ENCODE results near the gene ALDH2.

DNA sequence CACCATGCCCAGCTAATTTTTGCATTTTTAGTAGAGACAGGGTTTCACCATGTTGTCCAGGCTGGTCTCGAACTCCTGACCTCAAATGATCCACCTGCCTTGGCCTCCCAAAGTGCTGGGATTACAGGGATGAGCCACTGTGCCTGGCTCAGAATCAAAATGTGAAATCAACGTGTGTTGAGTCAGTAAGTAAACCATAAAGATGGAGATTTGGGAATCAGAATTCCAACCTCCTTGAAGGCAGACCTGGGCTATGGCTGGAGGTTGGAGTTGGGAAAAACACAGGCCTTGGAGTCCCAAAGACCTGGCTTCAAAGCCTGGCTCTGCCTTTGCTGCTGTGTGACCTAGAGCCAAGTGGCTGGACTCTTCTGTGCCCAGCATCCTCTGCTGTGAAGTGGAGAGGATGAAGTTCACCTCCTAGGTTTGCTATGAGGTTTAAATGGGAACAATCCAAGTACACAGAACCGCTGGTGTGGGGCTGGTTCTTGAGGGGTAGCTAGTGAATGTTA is 10.2 kb downstream of the ALDH2 start:
- TF ChIP-seq, protein P1, sequence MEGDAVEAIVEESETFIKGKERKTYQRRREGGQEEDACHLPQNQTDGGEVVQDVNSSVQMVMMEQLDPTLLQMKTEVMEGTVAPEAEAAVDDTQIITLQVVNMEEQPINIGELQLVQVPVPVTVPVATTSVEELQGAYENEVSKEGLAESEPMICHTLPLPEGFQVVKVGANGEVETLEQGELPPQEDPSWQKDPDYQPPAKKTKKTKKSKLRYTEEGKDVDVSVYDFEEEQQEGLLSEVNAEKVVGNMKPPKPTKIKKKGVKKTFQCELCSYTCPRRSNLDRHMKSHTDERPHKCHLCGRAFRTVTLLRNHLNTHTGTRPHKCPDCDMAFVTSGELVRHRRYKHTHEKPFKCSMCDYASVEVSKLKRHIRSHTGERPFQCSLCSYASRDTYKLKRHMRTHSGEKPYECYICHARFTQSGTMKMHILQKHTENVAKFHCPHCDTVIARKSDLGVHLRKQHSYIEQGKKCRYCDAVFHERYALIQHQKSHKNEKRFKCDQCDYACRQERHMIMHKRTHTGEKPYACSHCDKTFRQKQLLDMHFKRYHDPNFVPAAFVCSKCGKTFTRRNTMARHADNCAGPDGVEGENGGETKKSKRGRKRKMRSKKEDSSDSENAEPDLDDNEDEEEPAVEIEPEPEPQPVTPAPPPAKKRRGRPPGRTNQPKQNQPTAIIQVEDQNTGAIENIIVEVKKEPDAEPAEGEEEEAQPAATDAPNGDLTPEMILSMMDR (IDR thresholded peaks at IDR 0.05): no peak
- TF ChIP-seq EZH2 (IDR thresholded peaks at IDR 0.05; ENCODE audit: borderline replicate concordance, insufficient read depth, low read depth, low read length, poor library complexity, severe bottlenecking): no peak

Data from B cell (primary cell).